Right atrium auricular region (tissue), 2 donors: ENCODE data around the gene ZNF136. TPM values are rescaled to one million over a fixed set of nuclear protein-coding genes. Genes with fewer than 3 reads are reported as not detected.

ENCODE experiments used
- DNase-seq: peaks from one replicate; pipeline ENCODE4 v3.0.0-alpha.2; 2019; ENCODE audit warnings: low spot score
- H3K27ac ChIP-seq, 2 donors: fragments of 200-600 bp; sonication (generic); 1 replicate in 1 of 2; 2 replicates in 1 of 2; pipeline ENCODE4 v1.5.1; 2016 to 2019
- H3K27me3 ChIP-seq, 2 donors: fragments of 200-600 bp; sonication (generic); one replicate each; pipeline versions ENCODE4 v1.5.1 to v1.6.0; 2017 to 2019
- H3K36me3 ChIP-seq: fragments of 200-600 bp; sonication (generic); one replicate; pipeline ENCODE4 v1.5.1; 2016
- H3K4me1 ChIP-seq, 2 donors: fragments of 200-600 bp; sonication (generic); one replicate each; pipeline versions ENCODE4 v1.5.1 to v1.6.0; 2017 to 2019
- H3K4me3 ChIP-seq, 2 donors: fragments of 200-600 bp; sonication (generic); 1 replicate in 1 of 2; 2 replicates in 1 of 2; pipeline ENCODE4 v1.5.1; 2017 to 2019; ENCODE audit warnings: mild to moderate bottlenecking in 1 of 2, moderate library complexity in 1 of 2
- H3K9me3 ChIP-seq, 2 donors: fragments of 200-600 bp; sonication (generic); one replicate each; pipeline ENCODE4 v1.5.1; 2019
- CTCF ChIP-seq, 2 donors: fragments of 200-600 bp; sonication (generic); IDR thresholded peaks; one replicate each; pipeline ENCODE4 v1.5.1; 2019; ENCODE audit warnings: antibody characterized with exemption in 2 of 2
- total RNA-seq, 2 donors: library from RNA; depleted of rRNA; stranded (reverse); fragments of >200 nt; gene quantifications; one replicate each; pipeline ENCODE4 v1.1.0, GENCODE V29; 2016

Gene ZNF136
- total RNA-seq, 2 donors from 2014 or later, result 3.2 to 3.6 TPM

DNA sequence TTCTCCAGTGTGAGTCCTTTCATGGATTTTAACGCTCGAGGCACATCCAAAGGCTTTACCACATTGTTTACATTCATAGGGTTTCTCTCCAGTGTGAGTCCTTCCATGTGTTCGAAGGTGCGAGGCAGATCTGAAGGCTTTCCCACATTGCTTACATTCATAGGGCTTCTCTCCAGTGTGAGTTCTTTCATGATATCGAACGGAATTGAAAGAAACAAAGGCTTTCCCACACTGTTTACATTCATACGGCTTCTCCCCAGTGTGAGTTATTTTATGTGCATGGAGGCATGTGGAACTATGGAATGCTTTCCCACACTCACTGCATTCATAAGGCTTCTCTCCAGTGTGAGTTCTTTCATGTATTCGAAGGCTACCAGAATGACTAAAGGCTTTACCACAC is 17.5 kb upstream of the ZNF136 start:
- no peak for DNase-seq
- Histone ChIP-seq H3K4me3 (no peak overlapping the region), H3K36me3 (peaks cover 28% of the 10 kb centered on the region), H3K9me3 (peaks cover 0 to 3% of the 10 kb centered on the region in 2 donors), H3K27ac (no peak overlapping the region), H3K4me1 (peaks cover 0 to 12% of the 10 kb centered on the region in 2 donors), H3K27me3 (no peaks in the 10 kb centered on the region)
- TF ChIP-seq CTCF (IDR thresholded peaks at IDR 0.05), result no peak

DNA sequence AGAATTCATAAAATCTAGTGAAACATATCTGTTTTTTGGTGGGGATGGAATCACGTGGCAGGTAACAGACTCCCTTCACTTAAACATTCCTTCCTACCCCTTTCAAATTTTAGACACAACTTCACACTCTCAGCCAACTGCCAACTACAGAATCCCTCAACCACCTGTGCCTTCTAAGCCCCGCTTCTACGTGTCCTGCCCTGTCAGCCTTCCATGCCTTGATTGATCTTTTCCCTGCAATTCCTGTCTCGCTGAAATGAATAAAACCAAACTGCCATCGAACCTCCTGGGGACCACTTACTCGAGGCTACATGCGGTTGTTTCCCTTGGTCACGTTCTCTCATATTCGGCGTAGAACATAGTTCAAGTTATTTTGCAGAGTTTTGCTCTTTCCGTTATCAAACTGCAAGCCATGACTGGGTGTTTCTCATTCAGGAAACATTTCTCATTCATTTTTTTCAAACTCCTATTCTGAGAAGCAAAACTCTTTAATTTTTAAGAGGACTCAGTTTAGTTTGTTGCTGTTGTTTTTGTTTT is 7.5 kb upstream of the ZNF136 start:
- Histone ChIP-seq H3K36me3 (no peaks in the 10 kb centered on the region), H3K27ac (peak overlapping the region; percentile 70 to 79)
- TF ChIP-seq CTCF (IDR thresholded peaks at IDR 0.05), result no peak

GRCh38 chr19:12156223-12157058 is 6.5 kb upstream of the ZNF136 start, which contains the start of gene ZNF625:
ZNF625 (minus strand) TSS chr19:12156734; CDS start chr19:12156558, 176 bp downstream.
- no peaks in the 10 kb centered on the region for H3K27me3 ChIP-seq
- H3K9me3 ChIP-seq, result no peaks in the 10 kb centered on the region
- peak; percentile 91 for DNase-seq
- peak within 1 kb of the TSS; percentile 70 to 79 for H3K27ac ChIP-seq
- no peaks in the 10 kb centered on the region for H3K36me3 ChIP-seq
- TF ChIP-seq CTCF (IDR thresholded peaks at IDR 0.05), result no peak
- H3K4me1 ChIP-seq, result peaks cover 0 to 14% of the 10 kb centered on the region in 2 donors
- H3K4me3 ChIP-seq, result peak within 1 kb of the TSS; percentile 80 to 83

More for the DNA sequence above, 7.5 kb upstream of the ZNF136 start:
- Histone ChIP-seq H3K4me1 (peaks cover 0 to 14% of the 10 kb centered on the region in 2 donors), H3K4me3 (peak overlapping the region; percentile 80 to 83), H3K27me3 (no peaks in the 10 kb centered on the region), H3K9me3 (no peaks in the 10 kb centered on the region)
- no peak for DNase-seq

DNA sequence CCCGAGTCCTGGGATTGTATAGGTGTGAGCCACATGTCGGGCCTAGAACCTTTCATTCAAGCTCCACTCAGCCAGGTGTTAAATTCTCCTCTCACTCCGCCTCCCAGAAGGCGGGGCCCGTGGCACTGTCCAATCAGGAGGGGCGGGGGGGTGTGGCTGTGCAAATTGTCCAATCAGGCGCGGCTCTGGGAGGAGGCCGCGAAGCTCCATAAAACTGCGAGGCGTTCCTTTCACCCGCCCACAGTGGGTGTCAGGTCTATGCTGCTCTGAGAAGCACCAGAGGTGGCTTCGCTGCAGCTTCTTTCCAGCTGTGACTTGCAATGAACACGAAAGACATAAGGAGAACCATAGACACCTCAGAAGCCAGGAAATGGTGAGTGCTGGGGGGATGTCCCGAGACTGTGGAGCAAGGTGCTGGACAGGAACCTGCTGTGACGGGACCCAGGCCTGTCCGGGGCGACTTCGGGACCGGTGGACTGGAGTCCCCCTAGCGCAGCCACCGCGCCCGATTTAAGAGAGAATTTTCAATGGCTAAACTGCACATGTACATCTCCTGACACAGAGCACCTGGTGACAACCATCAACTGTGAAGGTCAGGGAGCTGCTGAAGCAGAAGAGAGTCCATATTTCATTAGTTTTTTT is 3.0 kb upstream of the ZNF136 start:
- TF ChIP-seq CTCF (IDR thresholded peaks at IDR 0.05), result no peak
- Histone ChIP-seq H3K36me3 (no peaks in the 10 kb centered on the region), H3K4me3 (no peak overlapping the region), H3K9me3 (no peaks in the 10 kb centered on the region), H3K4me1 (peaks cover 0 to 32% of the 10 kb centered on the region in 2 donors), H3K27ac (no peak overlapping the region), H3K27me3 (no peaks in the 10 kb centered on the region)
- DNase-seq, result no peak

DNA sequence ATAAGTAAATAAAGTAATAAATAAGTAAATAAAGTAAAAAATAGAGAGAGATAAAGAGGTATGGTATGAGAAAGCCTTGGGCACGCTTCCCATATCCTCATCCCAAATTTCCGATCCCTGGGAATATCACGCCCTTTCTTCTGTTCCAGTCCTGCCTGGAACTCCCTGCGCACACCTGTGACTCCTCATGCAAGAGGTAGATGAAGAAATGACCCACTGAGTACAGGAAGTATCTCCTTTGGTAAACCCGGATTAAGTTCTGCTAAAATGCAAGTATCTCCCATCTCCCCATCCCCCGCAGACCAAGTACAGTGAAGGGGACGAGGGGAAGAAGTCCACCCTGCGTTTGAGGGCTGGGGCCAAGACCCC is 399 bp upstream of the ZNF136 start:
- H3K9me3 ChIP-seq, result no peaks in the 10 kb centered on the region
- H3K27me3 ChIP-seq, result no peaks in the 10 kb centered on the region
- DNase-seq, result no peak
- TF ChIP-seq CTCF (IDR thresholded peaks at IDR 0.05), result no peak
- no peaks in the 10 kb centered on the region for H3K36me3 ChIP-seq
- H3K4me3 ChIP-seq, result peak overlapping the region; percentile 94 to 97
- peak overlapping the region; percentile 96 for H3K27ac ChIP-seq
- peaks cover 0 to 42% of the 10 kb centered on the region in 2 donors for H3K4me1 ChIP-seq
